Activated T-helper 1 cell treated with Interleukin-2 at 50 U/mL for 16 hours (primary cell): ENCODE results near the gene CNTNAP4.

ENCODE experiments used
- DNase-seq: peaks from one replicate; pipeline ENCODE4 v3.0.0-alpha.2; 2020; ENCODE audit warnings: low read depth

Gene CNTNAP4

DNA sequence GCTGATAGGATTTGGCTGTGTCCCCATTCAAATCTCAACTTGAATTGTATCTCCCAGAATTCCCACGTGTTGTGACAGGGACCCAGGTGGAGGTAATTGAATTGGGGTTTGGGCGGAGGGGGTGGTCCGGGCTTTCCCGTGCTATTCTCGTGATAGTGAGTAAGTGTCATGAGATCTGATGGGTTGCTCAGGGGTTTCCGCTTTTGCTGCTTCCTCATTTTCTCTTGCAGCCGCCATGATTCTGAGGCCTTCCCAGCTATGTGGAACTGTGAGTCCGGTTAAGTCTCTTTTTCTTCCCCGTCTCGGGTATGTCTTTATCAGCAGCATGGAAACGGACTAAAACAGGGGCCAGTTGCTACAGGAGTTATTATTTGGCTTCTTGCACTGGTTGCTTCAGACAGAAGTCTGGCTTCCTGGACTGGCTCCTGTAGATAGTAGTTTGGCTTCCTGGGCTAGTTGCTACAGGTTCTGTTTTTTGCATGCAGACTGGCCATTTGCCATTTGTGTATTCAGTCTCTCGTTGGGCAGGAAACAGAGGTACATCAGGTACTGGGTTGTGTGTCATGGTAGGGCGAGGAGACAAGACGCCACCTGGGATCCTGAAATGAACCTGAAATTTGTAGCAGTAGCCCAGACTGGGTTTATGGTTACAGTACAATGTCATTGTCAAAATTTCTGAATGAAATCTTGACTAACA lies 32.6 kb downstream of the CNTNAP4 start:
- DNase-seq, result no peak

DNA sequence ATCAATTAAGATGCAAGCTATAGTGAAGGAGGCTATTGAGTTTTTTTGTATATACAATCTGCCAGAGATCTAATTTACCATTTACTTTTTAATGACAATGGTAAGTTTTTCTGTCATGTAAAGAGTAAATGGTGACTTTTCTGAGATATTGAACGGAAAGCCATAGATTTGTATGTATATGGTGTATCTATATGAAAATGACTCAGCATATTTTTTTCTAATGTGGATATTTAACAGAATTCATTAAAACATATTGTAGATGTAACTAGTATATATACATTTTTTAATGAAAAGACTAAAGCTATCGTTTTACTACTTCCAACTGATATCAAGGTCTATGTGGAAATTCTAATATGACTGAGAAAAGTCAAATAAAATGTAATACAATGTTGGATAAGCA lies 34.1 kb downstream of the CNTNAP4 start:
- DNase-seq, result no peak

DNA sequence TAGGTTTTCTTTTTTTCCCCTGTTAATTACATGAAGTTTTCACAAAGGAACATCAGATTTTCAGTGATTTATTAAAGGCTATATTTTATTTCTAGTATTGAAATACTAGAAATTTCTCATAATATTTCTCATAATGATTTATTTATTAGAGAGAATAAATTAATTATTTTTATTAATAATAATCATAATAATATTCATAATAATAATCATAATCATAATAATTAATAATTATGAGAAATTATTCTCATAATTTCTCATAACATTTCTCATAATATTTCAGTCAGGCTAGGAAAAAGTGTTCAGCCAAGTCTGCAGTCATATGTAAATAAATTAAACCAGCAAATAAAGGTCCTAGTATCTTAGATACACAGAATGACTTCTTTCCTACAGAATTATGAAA lies 41.4 kb downstream of the CNTNAP4 start:
- DNase-seq, result no peak

DNA sequence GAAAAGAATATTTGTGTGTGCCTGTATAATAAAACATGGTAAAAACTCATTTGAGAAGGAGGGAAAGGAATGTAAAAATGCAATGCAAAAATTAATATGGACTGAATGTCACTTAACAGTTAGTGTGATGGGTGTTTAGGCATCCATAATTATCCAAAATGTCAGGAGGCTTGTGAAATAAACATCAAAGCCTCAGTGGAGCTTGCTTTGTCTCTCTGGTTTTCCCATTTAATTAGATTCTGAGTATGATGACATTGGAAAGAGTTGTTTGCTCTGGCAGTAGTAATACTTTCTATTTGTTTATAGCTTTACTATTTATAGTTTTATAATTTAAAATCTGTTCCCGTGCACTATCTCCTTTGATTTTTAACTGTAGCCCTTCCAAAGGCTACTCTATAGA lies 51.9 kb downstream of the CNTNAP4 start:
- no peak for DNase-seq

DNA sequence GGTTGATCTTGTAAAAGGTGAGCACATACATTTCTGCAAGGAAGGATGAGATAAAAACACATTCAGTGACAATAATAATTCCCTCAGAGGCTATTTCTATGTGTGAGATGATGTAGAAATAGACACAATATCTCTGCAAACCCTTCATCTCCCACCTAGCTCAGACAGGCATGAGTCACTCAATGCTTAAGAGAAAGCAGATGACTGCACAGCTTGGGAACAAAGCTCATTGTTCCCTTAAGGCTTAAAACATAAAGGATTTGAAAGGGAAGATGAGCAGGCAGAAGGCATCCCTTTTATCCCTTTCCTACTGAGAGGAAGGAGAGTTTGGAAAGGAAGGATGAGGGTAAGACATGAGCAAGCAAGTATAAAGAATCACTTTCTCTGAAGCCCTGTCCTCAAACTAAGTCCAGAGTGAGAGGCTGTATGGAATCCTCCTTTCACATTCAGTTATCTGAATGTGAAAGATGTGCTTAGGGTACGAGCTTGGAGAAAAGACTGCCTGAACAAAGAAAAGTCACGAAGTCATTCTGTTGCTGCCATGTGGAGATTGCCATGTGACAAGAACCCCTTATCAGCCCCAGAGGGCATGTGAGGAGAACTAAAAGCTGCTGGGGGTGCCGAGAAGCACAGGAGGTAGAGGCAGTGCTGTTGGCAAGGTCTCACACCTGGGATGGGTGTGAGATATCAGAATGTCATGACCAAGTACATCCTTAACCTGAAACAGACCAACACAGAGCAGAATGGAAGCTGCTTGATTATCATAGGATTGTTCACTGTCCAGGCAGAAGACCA lies 58.2 kb downstream of the CNTNAP4 start:
- DNase-seq, result no peak

DNA sequence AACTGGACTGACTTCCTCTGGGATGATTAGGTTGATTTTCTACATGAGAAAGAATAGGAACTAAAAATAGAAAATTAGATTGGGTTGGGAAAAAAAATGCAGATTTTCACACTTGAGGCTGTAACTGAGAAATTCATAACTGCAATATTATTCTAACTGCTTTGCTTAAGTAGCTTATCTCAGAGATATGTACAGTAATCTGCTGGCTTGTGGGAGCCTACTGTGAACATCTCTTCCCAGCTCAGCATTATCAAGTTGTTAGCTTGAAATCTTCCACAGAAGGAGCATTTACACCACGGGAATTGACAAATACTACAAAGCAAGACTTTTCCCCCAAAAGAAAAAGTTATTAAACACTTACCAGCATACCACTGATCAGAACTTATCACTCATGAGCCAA lies 58.9 kb downstream of the CNTNAP4 start:
- DNase-seq, result no peak

DNA sequence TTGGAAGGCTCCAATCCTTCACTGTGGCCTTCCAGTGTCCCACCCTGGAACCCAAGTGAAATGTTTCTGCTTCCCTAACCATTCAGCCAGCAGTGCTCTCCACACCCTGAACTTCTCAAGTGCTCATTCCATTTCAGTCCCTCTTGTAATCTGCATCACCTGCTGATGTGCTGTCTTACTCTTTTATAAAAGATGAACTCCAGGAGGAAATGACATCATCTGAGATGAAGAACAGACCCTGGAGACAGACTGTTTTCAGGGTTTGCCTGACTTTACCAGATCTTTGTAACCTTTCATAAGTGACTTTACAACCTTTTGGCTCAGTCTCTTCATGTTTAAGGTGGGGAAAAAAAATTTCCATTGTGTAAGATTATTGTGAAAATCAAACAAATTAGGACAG lies 61.3 kb downstream of the CNTNAP4 start:
- DNase-seq, result no peak

DNA sequence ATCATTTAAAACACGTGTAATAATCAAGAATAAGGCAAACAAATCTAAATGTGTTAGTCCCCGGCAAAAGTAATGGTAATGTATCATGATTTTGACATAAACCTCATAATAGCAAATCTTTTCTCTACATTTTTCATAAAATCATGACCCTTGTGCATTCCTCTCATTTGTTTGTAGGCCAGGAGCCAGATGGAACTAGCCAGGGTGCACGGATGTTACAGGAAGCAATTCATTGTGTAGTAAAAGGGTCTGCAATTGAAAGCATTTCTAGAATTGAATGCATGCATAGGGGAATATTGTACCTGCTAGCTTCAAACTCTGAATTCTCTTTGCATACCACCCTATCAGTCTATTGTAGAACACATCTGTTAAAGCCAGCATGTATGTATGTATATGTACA lies 66.6 kb downstream of the CNTNAP4 start:
- DNase-seq, result no peak

DNA sequence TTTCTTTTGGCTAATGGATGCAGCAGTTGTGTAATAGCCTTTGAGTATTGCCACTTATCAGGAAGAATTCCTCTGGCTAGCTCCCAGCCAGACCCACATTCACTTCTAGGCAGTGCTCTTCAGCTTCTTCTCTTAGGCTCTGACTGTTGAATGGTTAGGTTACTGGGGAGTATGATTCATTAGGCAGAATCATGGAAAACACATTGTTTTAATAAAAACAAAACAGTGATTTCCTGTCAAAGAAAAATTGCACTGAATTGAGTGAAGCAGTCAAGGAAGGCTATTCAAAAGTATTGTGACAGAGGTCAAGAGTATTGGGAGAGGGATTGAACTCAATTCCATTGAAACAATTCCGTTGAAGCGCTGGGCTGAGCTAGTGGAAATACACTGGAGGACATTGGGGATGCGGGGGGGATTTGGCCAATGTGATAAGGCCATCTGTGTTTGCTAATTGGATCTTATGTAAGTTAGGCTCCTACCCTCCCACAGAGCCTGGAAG lies 68.0 kb downstream of the CNTNAP4 start:
- no peak for DNase-seq

DNA sequence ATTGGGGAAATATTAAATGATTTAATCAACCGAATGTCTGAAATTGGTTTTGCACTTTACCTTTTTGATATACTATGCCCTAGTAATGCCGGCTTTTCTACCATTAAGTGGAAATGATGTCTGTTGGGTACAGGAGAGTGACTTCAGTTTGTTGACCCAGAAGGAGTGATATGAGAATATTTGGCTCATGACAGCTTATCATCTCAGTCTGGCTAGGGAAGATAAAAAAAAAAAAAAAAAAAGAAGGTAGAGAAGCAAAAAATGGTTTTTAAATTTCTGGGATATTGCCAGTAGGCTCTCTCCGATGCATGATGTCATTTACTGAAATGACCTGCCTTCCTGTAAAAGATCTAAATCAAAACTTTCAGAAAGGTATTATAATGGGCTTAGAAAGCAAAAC lies 69.0 kb downstream of the CNTNAP4 start:
- no peak for DNase-seq

DNA sequence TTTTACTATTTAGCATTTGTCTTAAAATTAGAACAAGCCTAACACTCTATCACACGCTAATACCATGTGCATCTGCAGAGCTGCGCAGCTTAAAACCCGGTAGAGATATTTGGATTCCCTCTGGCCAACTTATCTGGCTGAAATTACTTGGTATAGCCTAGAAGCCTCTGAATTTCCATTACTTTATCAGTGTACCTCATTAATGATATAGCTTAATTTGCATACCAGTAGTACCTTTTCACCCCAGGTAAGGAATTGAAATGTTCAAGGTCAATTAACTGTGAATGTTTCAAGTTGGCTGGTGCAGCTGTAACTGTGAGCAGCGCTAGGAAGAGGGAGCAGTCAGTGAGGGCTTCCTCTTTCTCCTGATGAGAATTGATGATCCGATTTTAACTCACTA lies 74.2 kb downstream of the CNTNAP4 start:
- no peak for DNase-seq

DNA sequence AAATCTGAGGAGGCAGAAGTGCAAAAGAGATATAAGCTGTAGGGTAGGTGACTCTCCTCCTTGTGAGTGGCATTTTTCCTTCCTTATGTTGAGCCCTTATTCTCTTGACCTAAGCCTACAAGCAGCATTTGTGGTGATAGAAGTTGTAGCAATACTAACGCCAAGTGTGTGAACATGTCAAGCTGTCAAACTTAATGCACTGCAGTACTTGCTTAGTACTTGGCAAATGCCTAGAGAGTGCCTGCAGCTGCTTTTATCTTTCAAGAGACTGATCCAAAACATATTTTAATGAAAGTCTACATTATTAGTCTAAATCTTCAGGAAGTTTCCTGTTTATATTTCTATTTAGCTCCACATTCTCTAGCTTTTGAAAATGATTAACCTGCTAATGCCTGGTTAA lies 83.2 kb downstream of the CNTNAP4 start:
- DNase-seq, result no peak

DNA sequence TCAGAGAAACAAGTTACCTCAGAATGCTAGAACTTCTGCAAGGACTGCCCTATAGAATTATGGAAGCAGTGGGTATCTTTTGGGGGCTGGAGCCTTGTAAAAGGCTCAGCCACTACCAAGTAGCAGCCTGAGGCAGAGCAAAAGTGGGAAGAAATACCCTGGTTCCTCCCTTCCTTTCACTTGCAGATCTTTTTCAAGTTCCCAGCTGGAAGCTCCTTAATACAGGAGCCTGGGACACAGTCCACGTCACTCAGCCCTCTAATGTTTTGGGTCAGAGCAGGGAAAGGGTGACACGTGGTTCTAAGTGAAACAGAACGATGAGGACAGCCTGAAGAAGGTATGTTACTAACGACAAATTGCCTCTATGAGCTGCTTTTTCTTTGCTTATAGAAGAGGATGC lies 93.1 kb downstream of the CNTNAP4 start:
- DNase-seq, result no peak

DNA sequence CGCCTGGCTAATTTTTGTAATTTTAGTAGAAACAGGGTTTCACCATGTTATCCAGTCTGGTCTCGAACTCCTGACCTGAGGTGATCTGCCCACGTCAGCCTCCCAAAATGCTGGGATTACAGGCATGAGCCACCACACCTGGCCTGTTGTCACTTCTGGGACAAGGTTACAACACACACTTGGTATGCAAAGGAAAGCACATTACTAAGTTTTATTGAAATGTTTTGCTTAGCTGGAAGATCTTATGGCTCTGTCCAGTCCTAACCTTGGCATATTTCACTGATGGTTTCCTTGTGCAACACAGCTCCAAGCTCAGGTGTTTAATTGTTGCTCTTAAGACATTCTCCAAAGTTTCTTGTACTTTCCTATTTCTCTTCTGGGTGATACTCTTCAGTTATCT lies 94.2 kb downstream of the CNTNAP4 start:
- DNase-seq, result no peak

DNA sequence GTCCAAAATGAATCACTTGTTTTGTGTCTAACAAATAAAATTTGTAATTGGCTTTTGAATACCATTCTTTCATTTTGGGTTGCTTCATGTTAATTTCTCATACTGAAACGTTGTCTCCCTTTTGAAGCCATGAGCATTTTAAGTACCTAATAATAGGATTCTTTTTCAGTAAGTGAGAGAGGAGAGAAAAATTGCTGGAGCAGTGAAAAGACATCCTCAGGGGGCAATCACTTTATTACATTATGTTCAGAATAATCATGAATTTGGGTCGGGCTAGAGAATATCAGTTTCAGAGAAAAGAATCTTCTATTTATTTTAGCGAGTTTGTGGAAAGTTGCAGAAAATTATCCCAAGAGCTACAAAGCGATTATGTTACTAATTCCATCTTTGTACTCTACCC lies 96.8 kb downstream of the CNTNAP4 start:
- no peak for DNase-seq

DNA sequence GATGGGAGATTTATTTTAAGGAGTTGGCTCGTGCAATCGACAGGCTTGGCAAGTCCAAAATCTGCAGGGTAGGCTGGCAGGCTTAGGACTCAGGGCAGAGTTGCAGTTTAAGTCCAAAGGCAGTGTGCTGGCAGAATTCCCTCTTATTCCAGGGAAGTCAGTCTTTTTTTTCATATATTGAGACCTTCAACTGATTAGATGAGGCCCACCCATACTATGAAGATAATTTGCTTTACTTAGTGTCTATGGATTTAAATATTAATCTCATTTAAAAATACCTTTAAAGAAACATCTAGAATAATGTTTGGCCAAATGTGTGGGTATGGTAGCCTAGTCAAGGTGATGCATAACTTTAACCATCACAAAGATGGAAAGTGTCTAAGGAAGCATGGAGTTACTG lies 99.8 kb downstream of the CNTNAP4 start:
- no peak for DNase-seq

DNA sequence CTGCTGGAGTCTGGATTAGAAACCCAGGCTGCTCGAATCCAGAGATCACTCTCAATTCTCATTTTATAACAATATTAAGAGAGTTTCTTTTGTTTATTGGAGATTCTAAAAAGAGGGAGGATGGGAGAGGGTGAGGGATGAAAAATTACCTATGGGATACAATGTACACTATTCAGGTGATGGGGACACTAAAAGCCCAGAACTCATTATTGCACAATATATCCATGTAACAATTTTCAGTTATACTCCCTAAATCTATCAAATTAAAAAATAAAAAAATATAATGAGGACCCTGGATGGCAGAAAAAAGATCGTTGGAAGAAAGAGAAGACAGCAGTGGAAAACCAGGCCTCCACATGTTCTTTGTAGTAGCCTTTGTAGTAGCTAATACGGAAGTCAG lies 100.8 kb downstream of the CNTNAP4 start:
- no peak for DNase-seq

DNA sequence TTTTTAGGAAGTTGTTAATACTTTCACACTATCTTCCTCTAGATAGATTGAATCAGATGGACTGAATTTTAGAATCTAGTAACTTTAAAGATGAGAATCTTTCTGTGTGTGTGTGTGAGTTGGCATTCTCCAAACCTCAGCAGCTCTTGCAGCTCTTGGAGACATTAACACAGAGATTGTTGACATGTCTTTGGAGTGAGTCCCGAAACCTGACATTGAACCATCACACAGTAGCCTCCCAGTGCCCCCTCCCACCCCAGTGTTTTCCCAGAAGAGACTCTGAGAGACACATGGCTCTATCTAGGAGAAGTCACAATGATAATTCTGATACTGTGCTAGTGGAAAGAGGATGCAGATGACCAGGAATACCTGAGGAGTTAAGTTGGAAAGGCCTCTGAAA lies 103.9 kb downstream of the CNTNAP4 start:
- DNase-seq, result no peak

DNA sequence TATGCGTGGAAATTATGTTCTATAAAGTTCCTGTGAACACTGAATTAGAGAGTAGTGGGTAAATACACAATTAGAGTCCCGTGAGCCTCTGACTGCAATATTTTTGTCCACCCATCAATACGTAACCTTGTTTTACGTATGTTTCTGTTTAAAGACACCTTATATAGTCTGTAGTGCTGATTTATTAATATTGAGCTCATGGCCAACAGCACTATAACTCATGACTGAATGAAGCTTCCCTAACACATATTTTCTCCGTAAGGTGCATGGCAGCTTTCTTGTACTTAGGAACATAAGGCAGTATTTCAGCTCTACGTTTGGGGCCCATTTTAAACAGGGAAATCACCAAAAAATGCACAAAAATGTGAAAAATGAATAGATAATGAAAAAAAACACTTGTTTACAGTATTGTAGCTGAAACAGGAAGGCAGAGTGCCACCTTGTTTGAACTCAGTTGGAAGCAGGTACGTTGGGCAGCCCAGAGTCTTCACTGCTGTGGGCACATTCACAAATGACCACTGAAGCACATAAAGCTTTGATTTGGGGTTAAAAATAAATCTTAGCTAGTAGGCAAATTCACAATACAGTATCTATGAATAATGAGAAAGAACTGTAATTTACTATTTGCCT lies 108.5 kb downstream of the CNTNAP4 start:
- no peak for DNase-seq

DNA sequence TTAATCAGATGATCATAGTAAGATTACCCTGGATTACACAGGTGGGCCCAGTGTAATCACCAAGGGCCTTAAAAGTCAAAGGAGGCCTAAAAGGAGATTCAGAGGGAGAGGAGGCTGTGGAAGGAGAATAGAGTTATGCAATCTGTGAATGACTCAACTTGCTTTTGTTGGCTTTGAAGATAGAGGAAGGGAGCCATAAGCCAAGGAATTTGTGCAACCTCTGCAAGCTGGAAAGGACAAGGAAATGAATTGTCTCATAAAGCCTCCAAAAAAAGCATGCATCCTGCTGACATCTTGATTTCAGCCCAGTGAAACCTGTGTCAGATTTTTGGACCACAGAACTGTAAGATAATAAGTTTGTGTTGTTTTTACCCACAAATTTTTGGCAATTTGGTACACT lies 109.6 kb downstream of the CNTNAP4 start:
- DNase-seq, result no peak

DNA sequence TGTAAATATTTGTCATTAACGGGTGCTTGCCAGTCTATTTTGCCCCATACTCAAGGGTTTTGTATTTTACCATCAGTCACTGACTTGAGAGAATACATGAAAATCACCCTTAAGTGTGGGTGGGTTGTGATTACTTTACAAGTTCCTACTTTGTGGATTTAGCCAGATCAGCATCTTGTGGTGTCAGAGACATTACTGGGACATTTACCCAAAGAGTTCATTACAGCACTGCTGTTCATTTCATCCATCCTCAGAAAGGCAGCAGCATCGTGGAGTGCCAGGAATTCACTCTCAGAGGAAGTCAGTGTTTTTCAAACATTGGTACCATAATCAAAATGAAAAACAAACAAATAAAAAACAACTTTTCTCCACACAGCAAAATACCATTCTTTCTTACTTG lies 110.8 kb downstream of the CNTNAP4 start:
- DNase-seq, result no peak

DNA sequence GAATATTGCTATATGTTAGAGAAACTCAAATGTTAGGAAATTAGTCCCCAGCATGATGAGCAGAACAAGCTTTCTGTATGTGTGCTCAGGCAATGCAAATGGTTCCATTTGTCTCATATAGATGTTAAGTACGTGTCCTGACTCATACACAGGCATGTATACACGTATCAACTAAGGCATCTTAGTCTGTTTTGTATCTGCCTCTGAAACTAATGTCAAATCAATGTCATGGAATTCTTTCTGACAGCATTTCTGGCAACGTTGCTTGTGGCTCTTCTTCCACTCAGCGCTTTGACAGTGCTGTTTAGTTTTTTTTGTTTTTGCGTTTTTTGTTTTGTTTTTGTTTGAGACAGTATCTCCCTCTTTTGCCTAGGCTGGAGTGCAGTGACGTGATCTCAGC lies 111.9 kb downstream of the CNTNAP4 start:
- no peak for DNase-seq

DNA sequence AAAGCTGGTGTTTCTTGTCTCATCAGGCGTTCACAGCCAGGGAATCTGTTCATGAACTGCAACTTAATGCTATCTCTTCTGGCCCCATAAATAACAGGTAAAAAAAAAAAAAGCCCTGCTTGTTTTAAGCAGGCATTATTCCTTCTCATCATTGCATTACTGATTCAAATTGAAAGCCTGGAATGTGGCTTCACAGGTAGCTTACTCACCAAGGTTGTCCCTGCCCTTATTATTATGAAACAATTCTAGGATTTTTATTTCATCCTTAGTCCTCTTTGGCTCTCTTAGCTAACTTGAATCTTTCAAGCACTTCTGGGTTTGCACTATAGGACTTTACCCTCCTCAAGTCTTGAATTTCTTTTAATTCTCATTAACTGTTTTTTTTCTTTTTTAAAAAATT lies 113.3 kb downstream of the CNTNAP4 start:
- no peak for DNase-seq
